ENCODE data around the gene HSPA12A. TPM values are rescaled to one million over a fixed set of nuclear protein-coding genes. Genes with fewer than 3 reads are reported as not detected.

HSPA12A gene
- polyA plus RNA-seq, 1 experiment = 7.9 TPM

- CTCF ChIA-PET = interaction anchor here (1.1 to 1.5 kb wide), 3 partner anchors 37 to 72 kb away, joined by 3 to 8 read pairs (median 4); no protein-coding TSS in a partner anchor
These were observed 22.6 kb downstream of the HSPA12A start for GRCh38 chr10:116719804-116720203.

GRCh38 chr10:116718058-116718457, 24.3 kb downstream of the HSPA12A start:
- H3K4me3 ChIP-seq (ENCODE audit: low read depth, low read length) = no peak overlapping the region
- DNase-seq (ENCODE audit: low read depth) = no peak
- TF ChIP-seq CTCF (IDR thresholded peaks at IDR 0.05; ENCODE audit: insufficient read depth, low read depth, low read length) = no peak
- no peaks in the 10 kb centered on the region for H3K36me3 ChIP-seq (ENCODE audit: control insufficient read depth, insufficient read depth, low read length)
- POLR2A ChIA-PET = no interaction called here
- H3K27me3 ChIP-seq (ENCODE audit: control insufficient read depth, insufficient read depth, low read length) = no peaks in the 10 kb centered on the region
- CTCF ChIA-PET = interaction anchor here (1.0 kb wide), 1 partner anchor 15 kb away, joined by 3 read pairs; no protein-coding TSS in a partner anchor

More at GRCh38 chr10:116719804-116720203, 22.6 kb downstream of the HSPA12A start:
- POLR2A ChIA-PET = no interaction called here
- Histone ChIP-seq H3K36me3 (ENCODE audit: control insufficient read depth, insufficient read depth, low read length) (no peaks in the 10 kb centered on the region), H3K27me3 (ENCODE audit: control insufficient read depth, insufficient read depth, low read length) (no peaks in the 10 kb centered on the region), H3K4me3 (ENCODE audit: low read depth, low read length) (no peak overlapping the region)
- DNase-seq (ENCODE audit: low read depth) = no peak
- no peak for TF ChIP-seq CTCF (IDR thresholded peaks at IDR 0.05; ENCODE audit: insufficient read depth, low read depth, low read length)

- no peak for DNase-seq (ENCODE audit: low read depth)
- H3K36me3 ChIP-seq (ENCODE audit: control insufficient read depth, insufficient read depth, low read length) = no peaks in the 10 kb centered on the region
- TF ChIP-seq CTCF (IDR thresholded peaks at IDR 0.05; ENCODE audit: insufficient read depth, low read depth, low read length) = no peak
- POLR2A ChIA-PET = no interaction called here
- H3K4me3 ChIP-seq (ENCODE audit: low read depth, low read length) = no peak overlapping the region
- H3K27me3 ChIP-seq (ENCODE audit: control insufficient read depth, insufficient read depth, low read length) = no peaks in the 10 kb centered on the region
- CTCF ChIA-PET = interaction anchor here (1.1 kb wide), 1 partner anchor 54 kb away, joined by 3 read pairs; no protein-coding TSS in a partner anchor
These were observed 26.0 kb downstream of the HSPA12A start for GRCh38 chr10:116716381-116716780.

GRCh38 chr10:116715839-116716377, 26.5 kb downstream of the HSPA12A start:
- TF ChIP-seq CTCF (IDR thresholded peaks at IDR 0.05; ENCODE audit: insufficient read depth, low read depth, low read length) = no peak
- Histone ChIP-seq H3K27me3 (ENCODE audit: control insufficient read depth, insufficient read depth, low read length) (no peaks in the 10 kb centered on the region), H3K36me3 (ENCODE audit: control insufficient read depth, insufficient read depth, low read length) (no peaks in the 10 kb centered on the region), H3K4me3 (ENCODE audit: low read depth, low read length) (no peak overlapping the region)
- ChIA-PET CTCF (interaction anchor here (0.9 to 1.2 kb wide), 3 partner anchors 17 to 73 kb away, joined by 3 read pairs; no protein-coding TSS in a partner anchor), POLR2A (no interaction called here)
- DNase-seq (ENCODE audit: low read depth) = no peak

GRCh38 chr10:116715341-116715740, 27.0 kb downstream of the HSPA12A start:
- ChIA-PET CTCF (interaction anchor here (0.9 to 1.2 kb wide), 2 partner anchors 16 to 74 kb away, joined by 3 read pairs; no protein-coding TSS in a partner anchor), POLR2A (no interaction called here)
- TF ChIP-seq CTCF (IDR thresholded peaks at IDR 0.05; ENCODE audit: insufficient read depth, low read depth, low read length) = no peak
- DNase-seq (ENCODE audit: low read depth) = no peak
- Histone ChIP-seq H3K36me3 (ENCODE audit: control insufficient read depth, insufficient read depth, low read length) (no peaks in the 10 kb centered on the region), H3K4me3 (ENCODE audit: low read depth, low read length) (no peak overlapping the region), H3K27me3 (ENCODE audit: control insufficient read depth, insufficient read depth, low read length) (no peaks in the 10 kb centered on the region)

Measured in BJ (cell line).